Lower lobe of right lung (tissue), 2 donors: ENCODE data around the gene CINP. TPM values are rescaled to one million over a fixed set of nuclear protein-coding genes. Genes with fewer than 3 reads are reported as not detected.

Experiments
- ATAC-seq, 2 donors: fragments of 200-7000 bp; cut with Tn5 transposase; one replicate each; pipeline ENCODE4 v1.9.1; 2020 to 2022; ENCODE audit warnings: mild to moderate bottlenecking in 2 of 2, moderate library complexity in 2 of 2
- DNase-seq: peaks from one replicate; pipeline ENCODE4 v3.0.0-alpha.2; 2020
- H3K27ac ChIP-seq: fragments of 200-600 bp; one replicate; pipeline ENCODE4 v1.8.0; 2022
- H3K27me3 ChIP-seq: fragments of 200-600 bp; one replicate; pipeline ENCODE4 v1.8.0; 2022; ENCODE audit warnings: low read depth
- H3K36me3 ChIP-seq: fragments of 200-600 bp; one replicate; pipeline ENCODE4 v1.8.0; 2022; ENCODE audit warnings: mild to moderate bottlenecking
- H3K4me1 ChIP-seq: fragments of 200-600 bp; one replicate; pipeline ENCODE4 v1.8.0; 2022
- H3K4me3 ChIP-seq: fragments of 200-600 bp; one replicate; pipeline ENCODE4 v1.8.0; 2022; ENCODE audit warnings: mild to moderate bottlenecking
- H3K9me3 ChIP-seq: fragments of 200-600 bp; one replicate; pipeline ENCODE4 v1.8.0; 2022
- CTCF ChIP-seq: fragments of 200-600 bp; IDR thresholded peaks from one replicate; pipeline ENCODE4 v1.8.0; 2022; ENCODE audit warnings: antibody characterized with exemption, mild to moderate bottlenecking
- intact Hi-C: fragments of 100-400 bp; cut with DNase I; formaldehyde crosslinking; loops from one replicate; pipeline ENCODE4 v1.11.0; 2022
- total RNA-seq: library from RNA; stranded (reverse); fragmentation: NEBNext Ultra II Directional; extraction: Animal tissue kit (Norgen Biotek cat#: 25700); gene quantifications from one replicate; pipeline ENCODE4 v1.2.1, GENCODE V29; 2021
- donor health status: DM: no; HTN: yes; CAD: no; lungs with severe emphysema.

Gene CINP
- total RNA-seq, 1 donor from 2014 or later: 34.3 TPM

GRCh38 chr14:102346645-102347044 lies 16.0 kb downstream of the CINP start:
- Histone ChIP-seq H3K27ac (no peak overlapping the region), H3K9me3 (no peaks in the 10 kb centered on the region), H3K4me3 (no peak overlapping the region), H3K4me1 (peaks cover 6% of the 10 kb centered on the region), H3K36me3 (peaks cover 98% of the 10 kb centered on the region), H3K27me3 (no peaks in the 10 kb centered on the region)
- no peak for DNase-seq
- no peak for ATAC-seq
- intact Hi-C loops: no loop called here
- no peak for TF ChIP-seq CTCF

GRCh38 chr14:102345232-102345631 lies 17.5 kb downstream of the CINP start:
- ATAC-seq: no peak
- intact Hi-C loops: no loop called here
- Histone ChIP-seq H3K4me3 (no peak overlapping the region), H3K27ac (no peak overlapping the region), H3K9me3 (no peaks in the 10 kb centered on the region), H3K36me3 (peaks cover 97% of the 10 kb centered on the region), H3K4me1 (no peaks in the 10 kb centered on the region), H3K27me3 (no peaks in the 10 kb centered on the region)
- no peak for TF ChIP-seq CTCF
- DNase-seq: no peak

DNA sequence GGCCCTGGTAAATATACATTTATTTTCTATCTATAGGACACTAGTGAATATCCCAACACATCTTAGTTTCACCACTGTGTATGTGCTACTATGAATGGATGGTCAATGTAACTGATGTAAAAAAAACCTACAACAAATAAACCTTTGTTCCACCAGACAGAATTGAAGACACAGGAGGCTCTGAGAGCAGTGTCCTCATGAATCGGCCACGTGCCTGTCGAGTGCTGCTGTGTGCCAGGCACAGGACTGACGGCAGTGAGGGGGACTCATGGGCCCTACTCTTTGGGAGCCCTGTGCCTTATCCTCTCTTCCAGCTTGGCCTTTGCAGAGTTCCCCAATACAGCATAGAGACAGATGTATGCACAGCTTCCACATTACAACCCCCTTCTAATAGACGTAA lies 18.2 kb downstream of the CINP start:
- Histone ChIP-seq H3K36me3 (peaks cover 95% of the 10 kb centered on the region), H3K27me3 (no peaks in the 10 kb centered on the region), H3K4me1 (no peaks in the 10 kb centered on the region), H3K9me3 (no peaks in the 10 kb centered on the region), H3K27ac (no peak overlapping the region), H3K4me3 (no peak overlapping the region)
- no peak for ATAC-seq
- TF ChIP-seq CTCF: no peak
- no peak for DNase-seq
- intact Hi-C loops: no loop called here

- no peak for DNase-seq
- H3K36me3 ChIP-seq: peaks cover 95% of the 10 kb centered on the region
- no peak for TF ChIP-seq CTCF
- H3K27ac ChIP-seq: no peak overlapping the region
- no peaks in the 10 kb centered on the region for H3K27me3 ChIP-seq
- no peaks in the 10 kb centered on the region for H3K4me1 ChIP-seq
- H3K9me3 ChIP-seq: no peaks in the 10 kb centered on the region
- intact Hi-C loops: no loop called here
- no peak for ATAC-seq
- no peak overlapping the region for H3K4me3 ChIP-seq
Observed at GRCh38 chr14:102344084-102344483, 18.6 kb downstream of the CINP start.

DNA sequence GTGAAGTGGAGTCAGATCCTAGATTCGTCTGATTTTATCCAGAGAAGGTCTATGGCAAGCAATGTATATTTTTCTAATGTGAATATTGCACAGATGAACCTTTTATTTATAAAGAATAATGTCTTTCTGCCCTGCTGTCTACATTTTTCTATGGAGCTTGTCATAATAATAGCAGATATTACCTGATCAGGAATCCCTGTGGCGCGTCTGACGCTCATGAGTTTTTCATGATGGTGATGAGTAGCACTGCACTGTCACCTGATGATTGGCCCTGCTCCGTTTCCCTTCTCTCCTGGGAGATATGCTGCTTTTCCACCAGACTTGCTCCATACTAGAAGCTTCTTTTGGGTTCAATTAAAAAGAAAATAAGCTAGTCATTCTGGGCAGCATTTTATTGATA lies 20.5 kb downstream of the CINP start:
- no peak for TF ChIP-seq CTCF
- no peaks in the 10 kb centered on the region for H3K27me3 ChIP-seq
- DNase-seq (no peak), ATAC-seq (no peak)
- H3K36me3 ChIP-seq: peaks cover 87% of the 10 kb centered on the region
- no peaks in the 10 kb centered on the region for H3K4me1 ChIP-seq
- H3K9me3 ChIP-seq: no peaks in the 10 kb centered on the region
- H3K27ac ChIP-seq: no peak overlapping the region
- intact Hi-C loops: no loop called here
- H3K4me3 ChIP-seq: no peak overlapping the region

- no peak for ATAC-seq
- TF ChIP-seq CTCF: no peak
- no peaks in the 10 kb centered on the region for H3K27me3 ChIP-seq
- H3K4me1 ChIP-seq: no peaks in the 10 kb centered on the region
- H3K27ac ChIP-seq: no peak overlapping the region
- intact Hi-C loops: no loop called here
- DNase-seq: no peak
- H3K4me3 ChIP-seq: no peak overlapping the region
- no peaks in the 10 kb centered on the region for H3K9me3 ChIP-seq
- peaks cover 81% of the 10 kb centered on the region for H3K36me3 ChIP-seq
Observed at GRCh38 chr14:102341566-102341965, 21.1 kb downstream of the CINP start.
